HUES64 (cell line): ENCODE measurements around the gene ZNF236.

ENCODE experiments used
- H3K27ac ChIP-seq: 2 replicates; pipeline ENCODE4 v1.7.0; 2013; ENCODE audit warnings: low read depth, low read length, inconsistent platforms
- H3K27me3 ChIP-seq: 2 replicates; pipeline ENCODE4 v1.6.1; 2013; ENCODE audit warnings: mild to moderate bottlenecking, low read length; ENCODE audit not compliant: insufficient read depth
- H3K36me3 ChIP-seq: 2 replicates; pipeline ENCODE4 v1.6.1; 2013; ENCODE audit warnings: mild to moderate bottlenecking, low read length; ENCODE audit not compliant: insufficient read depth
- H3K4me1 ChIP-seq: 2 replicates; pipeline ENCODE4 v1.6.1; 2013; ENCODE audit warnings: mild to moderate bottlenecking, low read length, moderate library complexity; ENCODE audit not compliant: insufficient read depth
- H3K4me3 ChIP-seq: 2 replicates; pipeline ENCODE4 v1.5.1; 2013; ENCODE audit warnings: mild to moderate bottlenecking, low read length, moderate library complexity
- H3K9ac ChIP-seq: 2 replicates; pipeline ENCODE4 v1.6.1; 2013; ENCODE audit warnings: mild to moderate bottlenecking, low read depth, low read length
- H3K9me3 ChIP-seq: 2 replicates; pipeline ENCODE4 v1.6.1; 2013; ENCODE audit warnings: low read depth, low read length; ENCODE audit not compliant: insufficient read depth
- WGBS: fragments of 150-250, 120-280 bp; methylation state at CpG from one replicate; pipeline ENCODE4 v1.1.7; 2013; ENCODE audit warnings: missing lambda C conversion rate; 5-methylcytosine and 5-hydroxymethylcytosine counted together

The ZNF236 gene

GRCh38 chr18:76951456-76952247 lies 129.3 kb downstream of the ZNF236 start:
- Histone ChIP-seq H3K36me3 (peaks cover 28% of the 10 kb centered on the region), H3K9me3 (no peaks in the 10 kb centered on the region), H3K27ac (no peak overlapping the region), H3K9ac (no peak overlapping the region), H3K4me3 (no peak overlapping the region), H3K4me1 (no peaks in the 10 kb centered on the region), H3K27me3 (no peaks in the 10 kb centered on the region)
- 96% methylated on average over 12 of the region's 12 CpGs for WGBS

- WGBS, result 91% methylated on average over 4 of the region's 4 CpGs
- H3K9ac ChIP-seq, result no peak overlapping the region
- no peaks in the 10 kb centered on the region for H3K4me1 ChIP-seq
- H3K9me3 ChIP-seq, result no peaks in the 10 kb centered on the region
- H3K36me3 ChIP-seq, result peaks cover 24% of the 10 kb centered on the region
- no peak overlapping the region for H3K27ac ChIP-seq
- H3K27me3 ChIP-seq, result no peaks in the 10 kb centered on the region
- H3K4me3 ChIP-seq, result no peak overlapping the region
Measured at GRCh38 chr18:76952747-76953146, 130.4 kb downstream of the ZNF236 start.

DNA sequence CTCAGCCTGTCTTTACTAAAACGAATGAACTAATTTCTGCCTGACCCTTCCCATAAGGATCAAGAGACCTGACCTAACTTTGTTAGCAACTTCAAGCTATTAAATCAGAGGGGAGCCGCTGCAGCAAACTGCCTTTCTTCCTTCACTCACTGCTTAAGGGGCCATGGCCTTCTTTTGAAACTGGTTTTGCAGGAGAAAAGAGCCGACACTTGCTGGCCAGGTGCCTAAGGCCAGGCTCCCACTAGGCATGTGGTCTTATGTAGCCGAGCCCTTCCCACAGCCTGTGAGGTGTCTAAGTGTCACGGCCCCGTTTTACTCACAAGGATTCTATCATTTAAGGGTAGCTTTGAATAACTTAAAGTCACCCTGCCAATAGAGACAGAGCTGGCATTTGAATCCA lies 130.8 kb downstream of the ZNF236 start:
- peaks cover 20% of the 10 kb centered on the region for H3K36me3 ChIP-seq
- H3K9ac ChIP-seq, result no peak overlapping the region
- no peaks in the 10 kb centered on the region for H3K27me3 ChIP-seq
- 89% methylated on average over 6 of the region's 6 CpGs for WGBS
- H3K27ac ChIP-seq, result no peak overlapping the region
- H3K4me3 ChIP-seq, result no peak overlapping the region
- H3K9me3 ChIP-seq, result no peaks in the 10 kb centered on the region
- no peaks in the 10 kb centered on the region for H3K4me1 ChIP-seq

DNA sequence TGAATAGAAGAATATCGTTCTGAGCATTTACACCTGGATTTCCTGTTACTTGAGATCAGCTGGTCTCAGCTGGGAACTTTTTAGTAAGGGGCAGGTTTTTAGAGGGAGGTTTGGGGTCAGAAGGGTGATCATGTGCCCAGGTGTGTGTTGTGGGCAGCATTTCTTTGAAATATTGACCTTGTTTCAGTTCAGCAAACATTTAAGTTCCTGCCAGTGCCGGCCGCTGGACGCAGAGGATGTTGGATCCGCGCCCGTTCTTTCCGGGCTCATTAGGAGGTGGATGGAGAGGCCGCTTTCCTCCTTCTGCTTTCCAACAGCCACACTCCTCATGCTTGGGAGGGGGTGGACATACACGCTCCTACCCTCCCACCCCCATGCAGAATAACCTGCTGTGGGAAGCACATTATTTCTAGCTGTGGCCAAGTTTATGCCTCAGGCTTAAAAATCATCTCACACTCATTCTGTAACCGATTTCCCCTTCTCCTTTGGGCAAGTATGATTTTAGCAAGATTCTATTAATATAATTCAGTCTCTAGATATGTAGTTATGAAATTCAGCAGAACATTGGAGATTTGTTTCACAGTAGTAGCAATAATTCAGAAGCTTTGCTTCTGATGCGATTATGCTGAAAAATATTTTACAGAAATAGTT lies 131.4 kb downstream of the ZNF236 start:
- H3K36me3 ChIP-seq, result peaks cover 15% of the 10 kb centered on the region
- WGBS, result 96% methylated on average over 11 of the region's 12 CpGs
- H3K9me3 ChIP-seq, result no peaks in the 10 kb centered on the region
- H3K27me3 ChIP-seq, result no peaks in the 10 kb centered on the region
- H3K4me1 ChIP-seq, result no peaks in the 10 kb centered on the region
- no peak overlapping the region for H3K27ac ChIP-seq
- H3K4me3 ChIP-seq, result no peak overlapping the region
- H3K9ac ChIP-seq, result no peak overlapping the region

DNA sequence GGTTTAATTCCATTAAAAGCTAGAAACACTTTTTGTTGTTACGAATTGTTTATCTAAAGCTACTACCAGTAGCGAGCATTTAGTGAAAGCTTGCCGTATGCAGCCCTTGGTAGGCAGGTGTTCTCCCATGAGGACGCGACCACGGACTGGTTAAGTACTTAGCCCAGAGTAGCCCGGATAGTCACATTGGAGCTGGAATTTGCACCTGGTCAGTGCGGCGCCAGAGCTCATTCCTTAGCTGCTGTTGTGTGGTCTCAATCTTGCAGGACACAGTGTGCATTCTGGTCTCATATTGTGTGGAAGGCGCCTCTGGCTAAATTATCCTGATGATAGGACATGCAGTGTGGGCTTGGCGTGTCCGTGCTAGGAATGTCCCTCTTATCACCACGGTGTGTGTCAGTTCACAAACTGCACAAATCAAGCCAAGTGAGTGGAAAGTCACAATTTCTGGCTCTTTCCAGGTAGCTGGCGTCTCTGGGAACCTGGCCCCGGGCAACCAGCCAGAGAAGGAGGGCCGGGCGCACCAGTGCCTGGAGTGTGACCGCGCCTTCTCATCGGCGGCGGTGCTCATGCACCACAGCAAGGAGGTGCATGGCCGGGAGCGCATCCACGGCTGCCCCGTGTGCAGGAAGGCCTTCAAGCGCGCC lies 133.3 kb downstream of the ZNF236 start:
- H3K36me3 ChIP-seq, result peaks cover 20% of the 10 kb centered on the region
- no peaks in the 10 kb centered on the region for H3K9me3 ChIP-seq
- H3K27ac ChIP-seq, result no peak overlapping the region
- no peaks in the 10 kb centered on the region for H3K4me1 ChIP-seq
- WGBS, result 95% methylated on average over 28 of the region's 28 CpGs
- H3K9ac ChIP-seq, result no peak overlapping the region
- H3K27me3 ChIP-seq, result no peaks in the 10 kb centered on the region
- no peak overlapping the region for H3K4me3 ChIP-seq

DNA sequence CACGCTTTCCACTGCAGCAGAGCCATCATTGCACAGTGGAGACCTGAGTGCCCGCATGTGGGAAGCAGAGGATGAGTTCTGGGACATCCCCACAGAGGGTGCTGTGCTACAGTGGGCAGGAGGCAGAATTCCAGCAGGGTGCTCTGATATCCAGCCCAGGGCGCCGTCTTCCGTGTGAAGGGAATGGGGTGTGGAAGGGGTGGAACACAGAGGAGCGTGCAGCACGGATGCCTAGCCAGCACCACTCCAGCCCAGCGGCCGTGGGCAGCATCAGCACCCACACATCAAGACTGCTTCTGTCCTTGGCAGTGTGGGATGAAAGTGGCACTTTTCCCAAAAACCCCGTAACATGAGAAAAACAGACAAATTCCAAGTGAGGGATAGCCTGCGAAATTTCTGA lies 134.3 kb downstream of the ZNF236 start:
- Histone ChIP-seq H3K9me3 (no peaks in the 10 kb centered on the region), H3K4me1 (no peaks in the 10 kb centered on the region), H3K9ac (no peak overlapping the region), H3K27ac (no peak overlapping the region), H3K36me3 (peaks cover 24% of the 10 kb centered on the region), H3K4me3 (no peak overlapping the region), H3K27me3 (no peaks in the 10 kb centered on the region)
- 96% methylated on average over 11 of the region's 11 CpGs for WGBS

DNA sequence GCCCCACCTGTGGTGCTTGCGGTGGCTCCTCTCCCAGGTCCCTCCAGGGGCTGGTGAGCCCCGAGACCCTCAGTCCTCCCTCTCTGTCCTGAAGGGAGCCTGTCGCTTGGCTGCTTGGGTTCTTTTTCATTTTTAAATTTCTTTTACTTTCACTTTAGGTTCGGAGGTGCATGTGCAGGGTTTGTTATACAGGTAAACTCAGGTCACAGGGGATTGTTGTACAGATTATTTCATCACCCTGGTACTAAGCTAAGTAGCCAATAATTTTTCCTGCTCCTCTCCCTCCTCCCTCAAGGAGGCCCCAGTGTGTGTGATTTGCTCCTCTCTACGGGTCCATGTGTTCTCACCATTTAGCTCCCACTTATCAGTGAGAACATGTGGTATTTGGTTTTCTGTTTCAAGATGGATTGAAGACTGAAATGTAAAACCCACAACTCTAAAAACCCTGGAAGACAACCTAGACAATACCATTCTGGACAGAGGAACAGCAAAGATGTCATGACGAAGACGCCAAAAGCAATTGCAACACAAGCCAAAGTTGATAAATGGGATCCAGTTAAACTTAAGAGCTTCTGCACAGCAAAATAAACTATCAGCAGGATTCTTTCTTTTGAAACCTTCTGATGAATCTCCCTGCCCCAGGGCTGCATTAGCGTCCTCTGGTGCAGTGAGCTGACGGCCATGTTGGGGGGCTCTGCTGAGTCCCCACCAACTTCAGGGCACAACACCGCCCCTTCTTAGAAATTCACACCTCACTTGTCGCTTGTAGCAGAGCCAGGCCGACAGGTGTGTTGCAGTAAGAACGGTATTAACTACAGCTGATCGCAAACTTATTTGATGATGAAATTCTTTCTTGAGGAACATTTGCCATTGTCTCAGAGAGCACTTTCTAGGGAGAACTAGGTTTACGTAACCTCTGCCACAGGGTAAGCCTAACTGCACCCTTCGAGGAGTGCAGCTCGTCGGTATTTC lies 135.3 kb downstream of the ZNF236 start:
- Histone ChIP-seq H3K9ac (no peak overlapping the region), H3K27ac (no peak overlapping the region), H3K27me3 (no peaks in the 10 kb centered on the region), H3K4me3 (no peak overlapping the region), H3K36me3 (peaks cover 24% of the 10 kb centered on the region), H3K4me1 (no peaks in the 10 kb centered on the region), H3K9me3 (no peaks in the 10 kb centered on the region)
- WGBS, result 94% methylated on average over 16 of the region's 18 CpGs

DNA sequence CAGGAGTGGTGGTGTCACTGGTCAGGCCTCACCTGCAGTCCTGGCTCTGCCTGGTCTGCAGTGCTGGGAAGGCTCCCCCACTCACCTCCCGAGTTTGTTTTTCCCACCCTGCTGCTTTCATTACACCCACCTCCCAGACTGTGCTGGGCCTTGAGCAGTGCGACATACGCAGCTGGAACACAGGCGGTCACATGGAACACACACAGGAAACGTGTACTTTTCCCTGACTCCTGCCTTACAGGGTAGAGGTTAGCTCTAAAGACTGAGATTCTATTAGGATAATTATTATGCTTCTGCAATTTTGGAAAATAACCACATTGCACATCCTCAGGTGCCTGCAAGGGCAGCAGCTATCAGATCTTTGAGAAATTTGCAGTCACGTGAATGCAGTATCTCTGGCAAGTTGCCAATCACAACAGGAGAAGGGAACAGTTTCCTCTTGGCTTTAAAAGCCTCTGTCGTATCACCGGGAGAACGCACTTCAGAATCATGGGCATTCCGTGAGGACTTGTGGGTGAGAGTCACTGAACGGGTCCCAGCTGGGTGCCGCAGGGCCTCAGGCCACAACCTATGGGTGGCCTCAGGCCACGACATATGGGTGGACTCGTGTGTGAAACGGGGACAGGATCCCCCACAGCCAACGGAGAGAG lies 136.5 kb downstream of the ZNF236 start:
- H3K27ac ChIP-seq, result no peak overlapping the region
- H3K27me3 ChIP-seq, result no peaks in the 10 kb centered on the region
- no peaks in the 10 kb centered on the region for H3K9me3 ChIP-seq
- H3K36me3 ChIP-seq, result peaks cover 19% of the 10 kb centered on the region
- H3K4me1 ChIP-seq, result no peaks in the 10 kb centered on the region
- H3K9ac ChIP-seq, result no peak overlapping the region
- 89% methylated on average over 16 of the region's 16 CpGs for WGBS
- no peak overlapping the region for H3K4me3 ChIP-seq

DNA sequence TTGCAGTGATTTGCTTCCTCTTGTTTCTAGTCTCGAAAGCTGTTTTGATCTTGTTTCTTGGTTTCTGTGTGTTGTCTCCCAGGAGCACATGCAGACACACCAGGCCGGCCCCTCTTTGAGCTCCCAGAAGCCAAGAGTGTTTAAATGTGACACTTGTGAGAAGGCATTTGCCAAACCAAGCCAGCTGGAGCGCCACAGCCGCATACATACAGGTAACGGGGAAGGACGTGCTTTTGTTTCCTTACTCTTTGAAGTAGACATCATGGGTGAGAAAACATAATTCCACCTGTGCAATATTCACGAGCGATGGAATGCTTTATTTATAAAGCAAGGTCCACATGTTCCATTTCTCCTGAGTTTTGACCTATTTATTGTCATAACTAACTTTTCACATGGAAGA lies 137.2 kb downstream of the ZNF236 start:
- no peak overlapping the region for H3K27ac ChIP-seq
- 96% methylated on average over 8 of the region's 8 CpGs for WGBS
- H3K36me3 ChIP-seq, result peaks cover 18% of the 10 kb centered on the region
- H3K27me3 ChIP-seq, result no peaks in the 10 kb centered on the region
- H3K9ac ChIP-seq, result no peak overlapping the region
- no peaks in the 10 kb centered on the region for H3K4me1 ChIP-seq
- H3K4me3 ChIP-seq, result no peak overlapping the region
- H3K9me3 ChIP-seq, result no peaks in the 10 kb centered on the region

DNA sequence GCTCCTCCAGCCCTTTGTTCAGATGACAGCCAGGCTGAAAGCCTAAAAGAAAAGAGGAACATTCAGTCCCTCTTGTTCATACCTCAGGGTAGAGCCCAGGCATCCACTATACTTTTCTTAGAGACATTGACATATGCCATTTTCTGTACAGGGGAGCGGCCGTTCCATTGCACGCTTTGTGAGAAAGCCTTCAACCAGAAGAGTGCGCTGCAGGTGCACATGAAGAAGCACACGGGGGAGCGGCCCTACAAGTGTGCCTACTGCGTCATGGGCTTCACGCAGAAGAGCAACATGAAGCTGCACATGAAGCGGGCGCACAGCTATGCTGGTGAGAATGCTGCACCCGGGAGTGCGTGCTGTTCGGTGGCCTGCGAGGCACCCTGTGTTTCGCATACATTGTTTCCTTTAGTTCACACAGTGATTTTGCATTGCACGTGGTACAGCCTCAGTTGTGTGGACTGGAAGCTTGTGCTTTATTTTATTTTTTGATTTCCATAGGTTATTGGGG lies 138.2 kb downstream of the ZNF236 start:
- Histone ChIP-seq H3K9me3 (no peaks in the 10 kb centered on the region), H3K27ac (no peak overlapping the region), H3K9ac (no peak overlapping the region), H3K36me3 (peaks cover 18% of the 10 kb centered on the region), H3K4me3 (no peak overlapping the region), H3K4me1 (peaks cover 7% of the 10 kb centered on the region), H3K27me3 (no peaks in the 10 kb centered on the region)
- WGBS, result 95% methylated on average over 16 of the region's 16 CpGs
